T-helper 9 cell (primary cell): Measurements from ENCODE around the gene TRIM64C.
"Not testable (repeated sequence)": the region's sequence is repeated elsewhere in the genome, so short reads cannot be mapped to it uniquely, and the experiment has no call there.

ENCODE experiments used
- DNase-seq: peaks from one replicate; pipeline ENCODE4 v3.0.0-alpha.2; 2020
- total RNA-seq, 2 donors: gene quantifications; one replicate each; lab custom pipeline; 2026; lab: John Stamatoyannopoulos, UW

TRIM64C gene
- total RNA-seq: 0 reads per million in 2 donors

GRCh38 chr11:49059012-49059411 is at the start of gene TRIM64C:
Gene TRIM64C, minus strand, starts transcription at chr11:49059112. Its CDS starts 0 bp downstream, at chr11:49059112.
- DNase-seq: not testable (repeated sequence)

- not testable (repeated sequence) for DNase-seq
These were observed 43.4 kb upstream of the TRIM64C start for GRCh38 chr11:49102356-49102755.

- not testable (repeated sequence) for DNase-seq
These were observed 11.0 kb upstream of the TRIM64C start for GRCh38 chr11:49069897-49070296.

GRCh38 chr11:49049821-49050220 is 9.1 kb downstream of the TRIM64C start:
- not testable (repeated sequence) for DNase-seq

- not testable (repeated sequence) for DNase-seq
These were observed 10.7 kb downstream of the TRIM64C start for GRCh38 chr11:49048229-49048628.

GRCh38 chr11:49028523-49028922 is 30.4 kb downstream of the TRIM64C start, which contains the start of gene TRIM49B:
Gene TRIM49B, plus strand, starts transcription at chr11:49028823. Its CDS starts 2,777 bp downstream, at chr11:49031600.
- DNase-seq: not testable (repeated sequence)
